NCI-H2081 treated with DMSO at 0.1 percent for 48 hours (cell line): ENCODE results near the gene PRKAG2.

ENCODE experiments used
- DNase-seq: peaks from one replicate; lab custom pipeline; 2025; lab: John Stamatoyannopoulos, UW

The PRKAG2 gene

DNA sequence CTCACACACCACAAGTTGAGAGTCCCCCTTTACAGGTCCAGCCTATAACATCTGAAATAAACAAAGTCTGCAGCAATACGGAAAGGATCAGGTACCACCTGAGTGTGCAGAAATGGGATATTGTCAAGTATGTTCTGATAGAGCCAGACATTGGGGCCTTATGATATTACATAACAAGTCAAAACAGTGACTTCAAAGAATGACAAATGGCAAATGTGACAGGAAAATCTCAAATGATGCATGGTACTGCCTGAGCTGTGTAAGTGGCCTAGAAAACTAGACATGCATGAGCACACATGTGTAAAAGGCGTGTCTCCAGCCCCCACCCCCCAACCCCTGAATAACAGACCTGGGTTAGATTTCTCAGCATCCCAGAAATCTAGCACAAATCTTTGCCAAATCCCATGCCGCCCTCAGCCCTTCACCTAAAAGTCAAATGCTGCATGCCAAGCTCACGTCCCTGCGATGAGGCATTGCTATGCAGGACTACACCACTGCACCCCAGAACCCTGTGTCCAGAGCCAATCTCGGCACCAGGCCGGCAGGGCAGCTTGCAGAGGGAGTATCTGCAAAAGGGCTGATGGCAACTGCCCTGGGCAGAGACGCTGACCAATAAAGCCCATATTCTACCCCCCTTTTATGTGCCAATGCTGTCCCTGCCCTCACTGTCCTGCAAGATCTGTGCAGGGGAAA, 58.8 kb downstream of the PRKAG2 start:
- DNase-seq, result no peak

GRCh38 chr7:151817315-151817690, 59.6 kb downstream of the PRKAG2 start:
- DNase-seq, result no peak

DNA sequence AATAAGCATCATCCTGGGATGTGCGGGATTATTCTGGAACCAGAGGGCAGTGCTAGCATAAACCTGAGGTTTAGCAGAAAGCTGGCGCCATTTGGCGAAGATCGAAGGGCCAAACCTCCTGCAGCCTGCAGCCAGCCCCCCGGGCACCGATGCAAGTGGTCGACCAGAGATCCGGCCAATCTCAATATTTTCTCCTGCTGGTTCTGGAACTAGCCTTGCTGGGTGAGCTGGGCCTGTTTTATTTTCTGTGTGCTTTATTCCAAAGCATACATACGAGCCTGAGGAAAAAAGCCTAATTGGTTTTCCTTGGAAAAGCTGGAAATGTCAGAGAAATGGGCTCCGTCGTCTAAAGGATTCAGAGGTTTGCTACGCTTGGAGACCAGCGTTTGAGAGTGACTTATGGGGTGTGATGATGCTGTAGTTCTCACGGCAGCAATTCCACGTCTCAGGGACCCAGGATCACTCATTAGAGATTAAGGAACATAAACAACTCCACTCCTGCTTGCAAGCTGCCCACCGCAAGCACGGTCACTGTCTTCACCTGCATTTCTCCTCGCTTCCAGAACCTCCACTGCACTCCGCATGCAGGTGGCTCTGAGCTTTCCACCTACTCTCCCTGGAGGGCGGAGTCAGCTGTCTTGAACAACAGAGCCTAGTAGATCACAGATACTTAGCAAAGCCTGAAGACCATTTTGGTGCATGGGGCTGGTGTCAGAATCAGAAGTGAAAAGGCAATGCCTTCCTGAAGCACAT, 60.2 kb downstream of the PRKAG2 start:
- DNase-seq, result no peak

DNA sequence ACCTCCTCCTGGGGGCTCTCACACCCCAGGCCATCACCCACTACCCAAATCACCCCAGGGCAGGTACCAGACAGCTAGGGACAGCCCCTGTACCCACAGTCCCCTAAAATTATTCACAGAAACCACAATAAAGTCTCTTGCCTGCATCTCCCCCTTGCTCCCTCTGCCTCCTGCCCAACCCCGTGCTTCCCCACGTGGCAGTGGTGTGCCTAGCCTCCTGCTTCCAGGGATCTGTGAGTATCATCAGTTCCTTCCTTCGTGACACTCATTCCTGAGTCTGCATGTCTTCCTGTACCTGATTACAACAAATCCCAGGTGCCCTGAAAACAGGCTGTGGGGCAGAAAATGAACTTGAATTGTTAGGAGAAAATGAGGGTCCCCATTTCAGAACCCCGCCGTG, 61.5 kb downstream of the PRKAG2 start:
- no peak for DNase-seq

DNA sequence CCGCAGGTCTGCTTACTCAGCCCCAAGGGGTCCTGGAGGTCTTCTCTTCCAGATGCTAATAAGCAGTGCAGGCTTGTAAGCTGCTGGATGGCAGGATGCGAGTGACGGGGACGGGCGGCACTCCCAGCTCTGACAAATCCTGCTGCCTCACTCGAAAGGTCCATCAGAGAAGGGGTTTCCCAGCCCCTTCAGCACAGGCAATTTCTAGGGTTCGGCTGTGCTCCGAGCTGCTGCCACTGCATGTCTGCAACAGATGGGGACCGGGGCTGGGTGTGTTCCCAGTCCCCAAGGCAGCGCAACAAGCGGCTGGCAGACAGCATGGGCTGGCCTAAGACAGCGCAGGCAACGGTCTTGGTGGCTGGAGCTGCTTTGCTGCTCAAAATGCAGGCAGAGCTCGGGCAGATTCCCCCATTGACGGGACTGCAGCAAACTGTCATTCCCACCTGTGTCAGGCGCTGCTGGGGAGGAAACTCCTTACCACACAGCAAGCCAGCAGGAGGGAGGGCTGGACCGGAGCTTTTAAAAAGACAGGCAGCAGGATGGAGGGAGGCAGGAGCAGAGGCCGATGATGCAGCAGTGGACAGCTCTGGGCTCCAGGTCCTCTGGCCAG, 62.4 kb downstream of the PRKAG2 start:
- no peak for DNase-seq

DNA sequence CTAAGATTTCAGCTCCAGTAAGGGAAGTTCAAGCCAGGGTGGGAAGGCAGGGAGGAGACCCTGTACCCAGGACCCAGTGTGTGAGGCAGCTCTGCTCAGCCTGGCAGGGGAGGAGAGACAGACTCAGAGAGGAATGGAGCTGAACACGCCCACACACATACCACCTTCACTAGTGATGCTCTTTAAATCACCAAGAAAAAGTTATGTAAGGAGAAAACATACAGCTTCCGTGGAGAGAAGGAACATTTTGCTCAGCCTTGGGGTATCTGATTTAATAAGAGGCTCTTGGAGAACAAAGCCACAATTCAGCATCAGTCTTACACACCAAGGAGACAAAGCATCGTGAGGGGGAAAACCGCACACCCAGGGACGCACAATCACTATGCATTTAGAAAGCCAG, 62.9 kb downstream of the PRKAG2 start:
- no peak for DNase-seq

DNA sequence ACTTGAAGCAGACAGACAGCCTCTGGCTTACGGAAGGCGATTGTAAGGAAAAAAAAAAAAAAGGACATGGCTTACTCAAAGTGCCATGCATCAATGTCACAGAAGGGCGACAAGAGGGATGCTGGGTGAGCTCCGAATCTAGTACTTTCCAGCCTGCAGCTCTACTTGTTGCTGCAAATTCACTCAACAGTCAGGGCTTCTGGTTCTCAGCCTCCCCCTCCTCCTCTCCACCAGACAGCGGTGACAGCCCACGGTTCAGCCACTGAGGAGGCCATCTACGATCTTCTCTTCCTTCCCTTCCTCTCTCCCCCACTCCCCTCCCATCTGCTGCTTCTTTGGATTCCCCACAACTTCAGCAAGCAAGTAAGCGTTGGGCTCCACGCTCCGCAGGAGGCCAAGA, 63.5 kb downstream of the PRKAG2 start:
- no peak for DNase-seq

DNA sequence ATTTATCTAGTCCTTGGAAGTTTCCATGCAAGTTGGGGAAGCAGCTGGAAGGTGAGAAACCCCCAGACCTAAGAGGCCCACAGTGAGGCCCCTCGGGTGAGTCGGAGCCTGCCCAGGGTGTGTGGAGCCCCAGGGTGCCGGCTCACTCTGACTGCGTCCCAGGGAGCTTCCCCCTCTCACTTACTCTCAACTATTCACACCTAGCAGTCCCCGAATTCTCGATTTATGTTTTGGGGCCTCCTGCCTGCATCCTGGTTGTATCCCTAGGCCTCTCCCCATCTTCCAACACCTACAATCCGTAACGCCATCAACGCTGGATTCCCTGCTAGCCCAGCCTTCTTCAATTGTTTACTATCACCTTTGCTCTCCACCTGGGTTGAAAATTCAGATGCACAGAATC, 63.9 kb downstream of the PRKAG2 start:
- no peak for DNase-seq

DNA sequence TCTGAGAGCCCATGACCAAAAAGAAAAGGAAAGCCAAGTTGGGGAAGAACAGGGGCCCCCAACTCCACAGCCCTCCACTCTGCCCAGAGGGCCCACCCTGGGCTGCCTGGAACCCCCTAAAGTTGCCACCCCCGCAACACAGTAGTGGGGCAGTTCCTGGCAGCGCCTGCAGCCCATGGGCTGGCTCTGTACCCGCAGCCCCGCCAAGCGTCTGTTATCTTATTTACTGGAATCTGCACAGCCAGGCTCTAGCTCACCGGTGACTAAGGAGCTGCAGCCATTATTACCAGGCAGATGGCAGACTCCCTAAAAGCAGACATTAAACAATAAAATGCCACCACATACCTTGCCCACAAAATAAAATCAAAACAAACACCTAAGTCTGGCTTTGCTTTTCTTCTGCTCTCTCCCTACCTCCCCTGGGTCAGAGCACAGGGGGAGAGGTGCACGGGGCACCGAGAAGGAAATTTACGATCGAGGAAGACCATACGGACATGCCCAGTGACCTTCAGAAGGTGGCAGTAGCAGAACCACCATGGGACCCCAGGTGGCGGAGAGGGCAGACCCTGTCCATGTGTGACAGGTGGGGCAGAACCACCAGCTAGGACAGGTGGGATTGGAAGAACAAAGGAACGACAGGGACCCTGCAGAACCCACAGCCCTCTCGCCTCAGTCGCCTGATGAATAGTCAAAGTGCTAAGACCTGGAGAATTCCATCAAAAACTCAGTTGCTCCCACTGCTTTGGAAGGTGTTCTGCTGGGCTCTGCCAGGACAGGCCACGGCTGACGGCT, 66.3 kb downstream of the PRKAG2 start:
- no peak for DNase-seq

DNA sequence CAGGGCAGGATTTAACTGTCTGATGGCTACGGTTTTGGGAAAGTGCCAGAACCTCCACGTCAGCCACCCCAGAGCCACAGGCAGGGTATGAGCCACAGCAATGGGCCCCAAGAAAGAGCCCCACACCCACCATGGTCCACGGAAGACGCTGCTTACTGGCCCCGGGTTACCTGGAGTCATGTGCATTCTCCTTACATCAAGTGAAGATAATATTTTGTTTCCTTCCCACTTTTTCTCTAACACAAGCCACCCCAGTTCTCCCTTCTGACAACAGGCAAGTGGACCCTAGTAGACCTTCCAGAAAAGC, 67.1 kb downstream of the PRKAG2 start:
- DNase-seq, result no peak

DNA sequence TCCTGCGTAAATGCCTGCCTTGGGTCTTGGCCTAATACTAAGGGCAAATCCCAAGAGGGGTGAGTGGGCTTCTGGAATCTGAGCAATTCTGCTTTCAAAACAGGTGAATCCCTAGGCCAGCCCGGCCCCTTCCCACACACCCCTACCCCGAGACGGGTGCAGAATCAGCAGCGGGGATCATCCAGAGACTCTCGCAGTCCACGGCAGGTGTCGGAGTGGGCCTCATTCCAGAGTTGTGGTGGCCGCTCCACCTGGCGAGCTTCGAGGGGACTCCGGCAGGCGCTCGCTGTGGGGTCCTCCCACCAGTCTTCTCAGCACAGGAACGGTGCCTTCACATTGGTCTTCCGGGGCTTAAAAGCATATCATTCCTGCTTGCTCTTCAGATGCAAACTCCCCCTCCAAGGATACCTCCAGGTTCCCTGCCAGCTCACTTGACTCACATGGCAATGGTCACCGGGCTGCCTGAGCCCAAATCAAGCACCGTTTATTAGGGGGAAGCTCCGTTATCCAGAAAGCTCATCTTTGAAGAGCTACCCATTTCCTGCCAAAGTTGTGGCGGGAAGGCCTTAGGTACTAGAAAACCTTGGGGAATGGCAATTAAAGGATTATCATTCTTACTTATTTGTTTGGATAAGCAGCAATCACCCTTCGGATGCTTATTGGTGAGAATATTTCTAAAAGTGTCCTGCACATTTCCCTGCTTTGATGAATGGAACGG, 67.6 kb downstream of the PRKAG2 start:
- DNase-seq, result no peak

GRCh38 chr7:151808400-151809145, 68.3 kb downstream of the PRKAG2 start:
- DNase-seq, result no peak

DNA sequence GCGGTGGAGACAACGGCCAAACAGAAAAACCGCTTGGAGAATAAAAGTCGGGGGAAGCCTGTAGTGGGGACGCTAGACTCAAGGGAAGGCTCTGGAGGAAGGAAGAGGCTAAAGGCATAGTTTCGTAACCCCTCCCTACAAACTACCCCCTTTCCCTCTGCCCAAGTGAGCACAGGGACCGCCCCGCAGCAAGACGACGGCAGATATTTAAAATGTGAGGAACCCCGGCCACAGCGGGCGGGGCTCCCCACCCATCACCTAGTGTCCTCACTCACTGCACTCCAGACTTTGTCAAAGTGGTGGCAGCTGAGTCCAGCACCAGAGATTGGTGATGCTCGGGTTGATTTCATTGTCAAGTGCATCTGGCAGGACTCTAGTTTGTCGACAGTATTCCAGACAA, 69.1 kb downstream of the PRKAG2 start:
- DNase-seq, result no peak

DNA sequence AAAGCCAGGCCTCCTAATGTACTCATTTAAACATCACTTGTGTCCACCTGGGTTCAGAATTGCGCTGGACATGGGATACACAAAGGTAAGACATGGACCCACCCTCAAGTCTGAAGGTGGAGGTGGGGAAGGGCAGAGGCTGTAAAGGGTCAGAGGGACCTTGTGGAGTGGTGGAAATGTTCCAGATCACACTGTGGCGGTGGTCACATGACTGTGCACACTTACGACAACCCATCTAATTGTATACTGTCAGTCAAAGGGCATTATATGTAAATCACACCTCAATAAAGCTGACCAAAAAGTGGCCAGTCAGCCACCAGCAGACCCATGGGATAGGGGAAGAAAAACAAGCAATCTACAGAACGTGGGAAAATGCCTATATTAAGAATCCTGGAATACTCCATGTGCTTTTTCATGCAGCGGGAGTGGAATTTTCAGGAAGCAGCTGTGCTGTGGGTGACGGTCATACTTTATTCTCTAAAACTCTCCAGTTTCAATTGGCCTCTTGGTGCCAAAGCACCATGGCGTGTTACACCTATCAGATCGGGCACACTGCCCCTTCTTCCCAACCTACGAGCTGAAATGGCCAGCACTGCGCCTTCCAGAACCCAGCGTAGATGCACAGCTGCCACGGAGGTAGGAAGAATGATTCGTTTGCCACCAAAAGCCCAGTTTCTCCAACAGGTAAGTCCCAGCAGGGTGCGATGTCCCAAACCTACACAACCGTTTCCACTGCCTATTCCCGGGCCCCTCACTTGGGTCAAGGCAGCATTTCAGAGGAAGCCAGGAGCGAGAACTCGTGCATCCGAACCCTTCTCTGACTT, 69.8 kb downstream of the PRKAG2 start:
- DNase-seq, result no peak

DNA sequence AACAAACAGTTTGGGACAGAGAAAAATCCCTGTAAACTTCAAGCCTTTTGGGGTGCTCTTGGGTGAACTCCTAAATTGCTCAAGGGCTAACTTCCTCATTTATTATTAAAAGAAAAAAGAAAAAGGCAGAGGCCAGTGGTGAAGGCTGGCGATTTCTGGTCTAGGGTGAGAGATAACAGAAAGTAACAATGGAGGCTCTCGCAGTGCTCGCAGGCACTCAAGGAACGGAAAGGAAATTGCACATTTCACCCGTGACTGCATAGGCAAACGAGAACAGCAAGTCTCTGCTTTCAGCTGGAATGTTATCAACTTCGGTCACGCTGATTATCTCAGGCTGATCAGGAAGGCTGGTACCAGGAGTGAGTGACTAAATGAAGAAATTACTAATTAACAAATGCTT, 70.7 kb downstream of the PRKAG2 start:
- no peak for DNase-seq

GRCh38 chr7:151805191-151805590, 71.7 kb downstream of the PRKAG2 start:
- DNase-seq, result no peak

- no peak for DNase-seq
Measured at GRCh38 chr7:151804756-151805155, 72.2 kb downstream of the PRKAG2 start.

GRCh38 chr7:151803841-151804240, 73.1 kb downstream of the PRKAG2 start:
- DNase-seq, result no peak

DNA sequence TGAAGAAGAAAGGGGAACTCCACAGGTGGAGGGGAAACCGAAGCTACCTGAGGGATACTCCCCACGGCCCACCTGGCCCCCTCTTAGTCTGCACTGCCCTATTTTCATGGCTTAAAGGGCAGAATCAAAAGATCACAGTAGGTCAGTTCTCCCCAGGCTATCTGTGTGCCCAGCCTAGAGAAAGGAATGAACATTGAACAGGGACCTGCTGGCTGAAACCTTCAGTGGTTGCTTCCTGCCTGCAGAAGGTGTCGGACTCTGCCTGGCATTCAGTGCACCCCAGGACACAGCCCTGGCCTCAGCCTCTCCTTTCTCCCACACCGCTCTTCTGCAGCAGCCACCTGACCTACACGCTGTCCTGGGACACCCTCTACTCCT, 74.5 kb downstream of the PRKAG2 start:
- no peak for DNase-seq

- DNase-seq, result no peak
Measured at GRCh38 chr7:151801782-151802468, 75.0 kb downstream of the PRKAG2 start.
